ENCODE data around the gene LCLAT1. TPM values are rescaled to one million over a fixed set of nuclear protein-coding genes. Genes with fewer than 3 reads are reported as not detected.

The LCLAT1 gene
- total RNA-seq, 1 donor from 2014 or later: 29.0 TPM

- peaks cover 19% of the 10 kb centered on the region for H3K27me3 Mint-ChIP-seq
- H3K9me3 Mint-ChIP-seq: no peaks in the 10 kb centered on the region
- H3K36me3 Mint-ChIP-seq: no peaks in the 10 kb centered on the region
- TF ChIP-seq CTCF (conservative IDR thresholded peaks at IDR 0.05): no peak
- DNase-seq (ENCODE audit: extremely low spot score, unreplicated experiment): no peak
- peaks cover 52% of the 10 kb centered on the region for H3K4me1 Mint-ChIP-seq (ENCODE audit: unreplicated experiment)
- H3K27ac Mint-ChIP-seq: no peak overlapping the region
- no peak overlapping the region for H3K4me3 Mint-ChIP-seq
These were observed 36.8 kb upstream of the LCLAT1 start for GRCh38 chr2:30410217-30410616.

GRCh38 chr2:30412047-30412683 lies 34.9 kb upstream of the LCLAT1 start:
- Mint-ChIP-seq H3K27me3 (peaks cover 13% of the 10 kb centered on the region), H3K9me3 (no peaks in the 10 kb centered on the region), H3K4me1 (ENCODE audit: unreplicated experiment) (peaks cover 52% of the 10 kb centered on the region), H3K27ac (peak overlapping the region; percentile 23), H3K36me3 (no peaks in the 10 kb centered on the region), H3K4me3 (no peak overlapping the region)
- no peak for TF ChIP-seq CTCF (conservative IDR thresholded peaks at IDR 0.05)
- DNase-seq (ENCODE audit: extremely low spot score, unreplicated experiment): no peak

- TF ChIP-seq CTCF (conservative IDR thresholded peaks at IDR 0.05): no peak
- H3K9me3 Mint-ChIP-seq: no peaks in the 10 kb centered on the region
- peaks cover 48% of the 10 kb centered on the region for H3K4me1 Mint-ChIP-seq (ENCODE audit: unreplicated experiment)
- peaks cover 10% of the 10 kb centered on the region for H3K27me3 Mint-ChIP-seq
- no peak overlapping the region for H3K4me3 Mint-ChIP-seq
- no peak overlapping the region for H3K27ac Mint-ChIP-seq
- H3K36me3 Mint-ChIP-seq: no peaks in the 10 kb centered on the region
- no peak for DNase-seq (ENCODE audit: extremely low spot score, unreplicated experiment)
These were observed 34.1 kb upstream of the LCLAT1 start for GRCh38 chr2:30412684-30413570.

- no peak for TF ChIP-seq CTCF (conservative IDR thresholded peaks at IDR 0.05)
- H3K4me1 Mint-ChIP-seq (ENCODE audit: unreplicated experiment): peaks cover 37% of the 10 kb centered on the region
- no peaks in the 10 kb centered on the region for H3K9me3 Mint-ChIP-seq
- no peak overlapping the region for H3K27ac Mint-ChIP-seq
- DNase-seq (ENCODE audit: extremely low spot score, unreplicated experiment): no peak
- no peak overlapping the region for H3K4me3 Mint-ChIP-seq
- H3K27me3 Mint-ChIP-seq: peaks cover 5% of the 10 kb centered on the region
- H3K36me3 Mint-ChIP-seq: no peaks in the 10 kb centered on the region
These were observed 32.1 kb upstream of the LCLAT1 start for GRCh38 chr2:30414961-30415360.

- H3K4me1 Mint-ChIP-seq (ENCODE audit: unreplicated experiment): peaks cover 35% of the 10 kb centered on the region
- no peak for TF ChIP-seq CTCF (conservative IDR thresholded peaks at IDR 0.05)
- H3K4me3 Mint-ChIP-seq: no peak overlapping the region
- H3K27me3 Mint-ChIP-seq: no peaks in the 10 kb centered on the region
- no peaks in the 10 kb centered on the region for H3K9me3 Mint-ChIP-seq
- no peak for DNase-seq (ENCODE audit: extremely low spot score, unreplicated experiment)
- no peaks in the 10 kb centered on the region for H3K36me3 Mint-ChIP-seq
- H3K27ac Mint-ChIP-seq: peak overlapping the region; percentile 7
These were observed 29.8 kb upstream of the LCLAT1 start for GRCh38 chr2:30417253-30417652.

Data from type B pancreatic cell (in vitro differentiated cells).